Hepatocyte (in vitro differentiated cells): ENCODE data around the gene GPX2.

Experiments used
- CTCF ChIP-seq: fragments of 200-600 bp; sonication (generic); IDR thresholded peaks from 2 replicates; pipeline ENCODE4 v1.5.1; 2016; ENCODE audit warnings: antibody characterized with exemption, mild to moderate bottlenecking; ENCODE audit not compliant: poor library complexity
- EZH2 ChIP-seq: fragments of 200-600 bp; sonication (generic); IDR thresholded peaks from 2 replicates; pipeline ENCODE4 v1.6.1; 2016; ENCODE audit warnings: antibody characterized with exemption, mild to moderate bottlenecking, borderline replicate concordance

GRCh38 chr14:64974563-64974962 lies 32.0 kb upstream of the GPX2 start:
- TF ChIP-seq CTCF: no peak
- no peak for TF ChIP-seq EZH2
